ENCODE results near the gene MRPL54. TPM values are rescaled to one million over a fixed set of nuclear protein-coding genes. Genes with fewer than 3 reads are reported as not detected.

Gene MRPL54
- total RNA-seq, 2 experiments from 2014 or later: 66.6 to 88.7 TPM

- DNase-seq (ENCODE audit: low spot score): no peak
- peaks cover 15% of the 10 kb centered on the region for H3K79me2 ChIP-seq (ENCODE audit: insufficient read depth, low read depth, low read length)
- no peak for TF ChIP-seq CTCF (conservative IDR thresholded peaks at IDR 0.05; ENCODE audit: low read length)
- no peak for TF ChIP-seq EZH2phosphoT487 (IDR thresholded peaks at IDR 0.05; ENCODE audit: borderline replicate concordance, low read depth, low read length)
- intact Hi-C loops (cut with micrococcal nuclease; ENCODE audit: unreplicated experiment): loop anchor here (5.0 kb wide), 2 partner anchors 53 to 132 kb away; partner anchors contain the start of gene CACTIN
- no peaks in the 10 kb centered on the region for H3K9me3 ChIP-seq (ENCODE audit: low read length)
- H2AFZ ChIP-seq (ENCODE audit: low read length): no peak overlapping the region
- peaks cover 9% of the 10 kb centered on the region for H3K4me1 ChIP-seq (ENCODE audit: insufficient read depth, low read length, poor library complexity, severe bottlenecking)
- no peaks in the 10 kb centered on the region for H3K9me2 ChIP-seq (ENCODE audit: insufficient read depth, low read length)
- H4K20me1 ChIP-seq (ENCODE audit: insufficient read depth, low read length): no peaks in the 10 kb centered on the region
- H3K36me3 ChIP-seq (ENCODE audit: insufficient read depth, low read length): peaks cover 14% of the 10 kb centered on the region; the same call in 1 of the 2 replicates
- CTCF ChIA-PET (ENCODE audit: unreplicated experiment): no interaction called here
- no peak overlapping the region for H3K4me3 ChIP-seq (ENCODE audit: low read depth, low read length, poor library complexity, severe bottlenecking)
- BruUV-seq (replicated peaks): no TSS peak
- no peak overlapping the region for H3K27ac ChIP-seq (ENCODE audit: low read depth, low read length, poor library complexity, severe bottlenecking)
- POLR2A ChIA-PET: no interaction called here
- 0 out of 2 replicates have a peak overlapping the region, but pooled peaks have one; percentile 89 for H3K4me2 ChIP-seq (ENCODE audit: low read length)
Observed at GRCh38 chr19:3759482-3760254, 2.8 kb upstream of the MRPL54 start.

- peak overlapping the region; percentile 67 for H2AFZ ChIP-seq (ENCODE audit: low read length)
- H3K79me2 ChIP-seq (ENCODE audit: insufficient read depth, low read depth, low read length): peaks cover 15% of the 10 kb centered on the region
- H3K27ac ChIP-seq (ENCODE audit: low read depth, low read length, poor library complexity, severe bottlenecking): peak overlapping the region; percentile 26
- peaks cover 21% of the 10 kb centered on the region; the same call in 1 of the 2 replicates for H3K36me3 ChIP-seq (ENCODE audit: insufficient read depth, low read length)
- ChIA-PET POLR2A (interaction anchor here (0.6 kb wide), 2 partner anchors 884 to 1511 kb away, joined by 3 read pairs; no protein-coding TSS in a partner anchor), CTCF (ENCODE audit: unreplicated experiment) (interaction anchor here (0.6 kb wide), 1 partner anchor 1926 kb away, joined by 3 read pairs; no protein-coding TSS in a partner anchor)
- intact Hi-C loops (cut with micrococcal nuclease; ENCODE audit: unreplicated experiment): loop anchor here (5.0 kb wide), 2 partner anchors 51 to 134 kb away; partner anchors contain the start of gene CACTIN
- no TSS peak for BruUV-seq (replicated peaks)
- H3K9me2 ChIP-seq (ENCODE audit: insufficient read depth, low read length): no peaks in the 10 kb centered on the region
- H3K9me3 ChIP-seq (ENCODE audit: low read length): no peaks in the 10 kb centered on the region
- no peak for TF ChIP-seq CTCF (conservative IDR thresholded peaks at IDR 0.05; ENCODE audit: low read length)
- no peaks in the 10 kb centered on the region for H4K20me1 ChIP-seq (ENCODE audit: insufficient read depth, low read length)
- H3K4me1 ChIP-seq (ENCODE audit: insufficient read depth, low read length, poor library complexity, severe bottlenecking): peaks cover 9% of the 10 kb centered on the region
- peak overlapping the region; percentile 89 for H3K4me2 ChIP-seq (ENCODE audit: low read length)
- DNase-seq (ENCODE audit: low spot score): peak; percentile 2
- H3K4me3 ChIP-seq (ENCODE audit: low read depth, low read length, poor library complexity, severe bottlenecking): peak overlapping the region; percentile 77
Observed at GRCh38 chr19:3760871-3761361, 1.6 kb upstream of the MRPL54 start.
